GM18502 (cell line): ENCODE results near the gene TPSD1.
"Not testable (repeated sequence)": the region's sequence is repeated elsewhere in the genome, so short reads cannot be mapped to it uniquely, and the experiment has no call there.

Source experiments
- ATAC-seq: cut with Tn5 transposase; IDR thresholded peaks from one replicate; pipeline ENCODE4 v1.9.1; 2021; ENCODE audit warnings: mild to moderate bottlenecking; ENCODE audit not compliant: unreplicated experiment, poor library complexity

TPSD1 gene

GRCh38 chr16:1260101-1260680 lies 4.3 kb downstream of the TPSD1 start:
- ATAC-seq = no peak

- ATAC-seq = no peak
Measured at GRCh38 chr16:1261131-1261892, 5.4 kb downstream of the TPSD1 start.

GRCh38 chr16:1262210-1262845 lies 6.5 kb downstream of the TPSD1 start:
- ATAC-seq = no peak

GRCh38 chr16:1262846-1263221 lies 7.0 kb downstream of the TPSD1 start:
- no peak for ATAC-seq

GRCh38 chr16:1263591-1264344 lies 7.9 kb downstream of the TPSD1 start:
- no peak for ATAC-seq

GRCh38 chr16:1264345-1265089 lies 8.6 kb downstream of the TPSD1 start:
- no peak for ATAC-seq

GRCh38 chr16:1265090-1265630 lies 9.3 kb downstream of the TPSD1 start:
- ATAC-seq = no peak

- ATAC-seq = no peak
Measured at GRCh38 chr16:1265826-1266225, 10.0 kb downstream of the TPSD1 start.

GRCh38 chr16:1269418-1269817 lies 13.5 kb downstream of the TPSD1 start:
- ATAC-seq = not testable (repeated sequence)

- no peak for ATAC-seq
Measured at GRCh38 chr16:1271380-1271723, 15.5 kb downstream of the TPSD1 start.

- not testable (repeated sequence) for ATAC-seq
Measured at GRCh38 chr16:1271724-1272413, 16.0 kb downstream of the TPSD1 start.

GRCh38 chr16:1272453-1273198 lies 16.8 kb downstream of the TPSD1 start:
- no peak for ATAC-seq

- ATAC-seq = no peak
Measured at GRCh38 chr16:1273816-1274215, 17.9 kb downstream of the TPSD1 start.

- ATAC-seq = no peak
Measured at GRCh38 chr16:1274767-1275166, 18.9 kb downstream of the TPSD1 start.

GRCh38 chr16:1275791-1276579 lies 20.1 kb downstream of the TPSD1 start:
- no peak for ATAC-seq

- no peak for ATAC-seq
Measured at GRCh38 chr16:1276580-1276878, 20.7 kb downstream of the TPSD1 start.

GRCh38 chr16:1277151-1277598 lies 21.3 kb downstream of the TPSD1 start:
- ATAC-seq = no peak

GRCh38 chr16:1277617-1278282 lies 21.9 kb downstream of the TPSD1 start:
- ATAC-seq = no peak
